ENCODE data around the gene ACTN2. TPM values are rescaled to one million over a fixed set of nuclear protein-coding genes. Genes with fewer than 3 reads are reported as not detected.

The ACTN2 gene
- polyA plus RNA-seq, 3 donors = 0.07 TPM; not detected in 2

GRCh38 chr1:236639686-236640085 is 46.6 kb upstream of the ACTN2 start:
- Histone ChIP-seq H3K79me2 (ENCODE audit: insufficient read depth, low read length) (no peaks in the 10 kb centered on the region), H3K9me3 (replicated peaks in 1 of 2; ENCODE audit: control insufficient read depth in 1 of 2, insufficient read depth in 1 of 2, low read length in 2 of 2) (no peaks in the 10 kb centered on the region), H3K4me2 (replicated peaks; ENCODE audit: extremely low read depth, low read length, poor library complexity, severe bottlenecking) (no peak overlapping the region), H3K27ac (ENCODE audit: low read depth in 1 of 2, low read length in 2 of 2) (no peak overlapping the region), H3K9ac (ENCODE audit: insufficient read depth, low read length, poor library complexity, severe bottlenecking) (no peak overlapping the region), H3K4me1 (ENCODE audit: control insufficient read depth in 1 of 2, insufficient read depth in 2 of 2, low read length in 2 of 2) (no peaks in the 10 kb centered on the region), H4K20me1 (ENCODE audit: insufficient read depth, low read length) (no peaks in the 10 kb centered on the region), H2AFZ (ENCODE audit: insufficient read depth, low read depth, low read length, poor library complexity, severe bottlenecking) (no peak overlapping the region), H3K4me3 (replicated peaks in 1 of 3; ENCODE audit: low read depth in 2 of 3, low read length in 3 of 3) (no peak overlapping the region), H3K36me3 (replicated peaks in 1 of 2; ENCODE audit: control insufficient read depth in 1 of 2, insufficient read depth in 2 of 2, low read length in 2 of 2) (no peaks in the 10 kb centered on the region), H3K27me3 (ENCODE audit: control insufficient read depth in 2 of 2, insufficient read depth in 2 of 2, low read length in 2 of 2) (no peaks in the 10 kb centered on the region)
- intact Hi-C loops (cut with micrococcal nuclease) = no loop called here
- peaks cover 1 to 5% (median 2%) of the 10 kb centered on the region in 3 donors for H3K27me3 Mint-ChIP-seq (ENCODE audit: low read depth in 3 of 3)
- H3K4me3 Mint-ChIP-seq = no peak overlapping the region
- DNase-seq = no peak
- H3K27ac Mint-ChIP-seq = no peak overlapping the region
- no peak for TF ChIP-seq CTCF (IDR thresholded peaks at IDR 0.05)
- 93% methylated on average over 3 of the region's 4 CpGs for WGBS (ENCODE audit: insufficient coverage)
- H3K9me3 Mint-ChIP-seq = peaks cover 0 to 2% (median 0%) of the 10 kb centered on the region in 7 donors
- no peaks in the 10 kb centered on the region for H3K36me3 Mint-ChIP-seq
- no peaks in the 10 kb centered on the region for H3K4me1 Mint-ChIP-seq

GRCh38 chr1:236642763-236643162 is 43.5 kb upstream of the ACTN2 start:
- Histone ChIP-seq H3K36me3 (replicated peaks in 1 of 2; ENCODE audit: control insufficient read depth in 1 of 2, insufficient read depth in 2 of 2, low read length in 2 of 2) (no peaks in the 10 kb centered on the region), H3K27me3 (ENCODE audit: control insufficient read depth in 2 of 2, insufficient read depth in 2 of 2, low read length in 2 of 2) (no peaks in the 10 kb centered on the region), H3K79me2 (ENCODE audit: insufficient read depth, low read length) (no peaks in the 10 kb centered on the region), H2AFZ (ENCODE audit: insufficient read depth, low read depth, low read length, poor library complexity, severe bottlenecking) (no peak overlapping the region), H3K9me3 (replicated peaks in 1 of 2; ENCODE audit: control insufficient read depth in 1 of 2, insufficient read depth in 1 of 2, low read length in 2 of 2) (no peaks in the 10 kb centered on the region), H3K9ac (ENCODE audit: insufficient read depth, low read length, poor library complexity, severe bottlenecking) (no peak overlapping the region), H4K20me1 (ENCODE audit: insufficient read depth, low read length) (no peaks in the 10 kb centered on the region), H3K4me1 (ENCODE audit: control insufficient read depth in 1 of 2, insufficient read depth in 2 of 2, low read length in 2 of 2) (no peaks in the 10 kb centered on the region), H3K4me2 (replicated peaks; ENCODE audit: extremely low read depth, low read length, poor library complexity, severe bottlenecking) (no peak overlapping the region), H3K27ac (ENCODE audit: low read depth in 1 of 2, low read length in 2 of 2) (no peak overlapping the region), H3K4me3 (replicated peaks in 1 of 3; ENCODE audit: low read depth in 2 of 3, low read length in 3 of 3) (no peak overlapping the region)
- Mint-ChIP-seq H3K27ac (no peak overlapping the region), H3K36me3 (no peaks in the 10 kb centered on the region), H3K4me3 (no peak overlapping the region), H3K27me3 (ENCODE audit: low read depth in 3 of 3) (peaks cover 1 to 5% (median 3%) of the 10 kb centered on the region in 3 donors), H3K9me3 (peaks cover 0 to 2% (median 0%) of the 10 kb centered on the region in 7 donors), H3K4me1 (no peaks in the 10 kb centered on the region)
- 95% methylated on average over 3 of the region's 4 CpGs for WGBS (ENCODE audit: insufficient coverage)
- intact Hi-C loops (cut with micrococcal nuclease) = no loop called here
- TF ChIP-seq CTCF (IDR thresholded peaks at IDR 0.05) = no peak
- DNase-seq = no peak

All from CD14-positive monocyte (primary cell).